Kidney epithelial cell (primary cell): ENCODE data around the gene ZNF544. TPM values are rescaled to one million over a fixed set of nuclear protein-coding genes. Genes with fewer than 3 reads are reported as not detected.

Source experiments
- DNase-seq: peaks from one replicate; pipeline ENCODE4 v3.0.0-alpha.2; 2010; ENCODE audit warnings: low read depth
- H3K27me3 ChIP-seq: 2 replicates; pipeline ENCODE4 v1.6.0; 2011; ENCODE audit warnings: low read length; ENCODE audit not compliant: control insufficient read depth, insufficient read depth
- H3K36me3 ChIP-seq: 2 replicates; pipeline ENCODE4 v1.5.1; 2011; ENCODE audit warnings: low read length; ENCODE audit not compliant: control insufficient read depth, insufficient read depth
- H3K4me3 ChIP-seq: 2 replicates; pipeline ENCODE4 v1.5.1; 2011; ENCODE audit warnings: low read depth, mild to moderate bottlenecking, control low read depth, low read length
- total RNA-seq: library from RNA; depleted of rRNA; stranded (reverse); fragments of >200 nt; gene quantifications from 2 replicates; pipeline ENCODE4 v1.2.3, GENCODE V29; 2015
- TF ChIP-seq, protein P1 (sequence below): IDR thresholded peaks from 2 replicates; pipeline ENCODE4 v1.5.1; 2011; ENCODE audit warnings: mild to moderate bottlenecking, moderate library complexity, low read length, control low read depth, inconsistent platforms; ENCODE audit not compliant: insufficient read depth, poor library complexity, severe bottlenecking

ZNF544 gene
- total RNA-seq, 1 donor from 2014 or later = 40.6 TPM

GRCh38 chr19:58311345-58311865 is 82.7 kb downstream of the ZNF544 start:
- TF ChIP-seq, protein P1, sequence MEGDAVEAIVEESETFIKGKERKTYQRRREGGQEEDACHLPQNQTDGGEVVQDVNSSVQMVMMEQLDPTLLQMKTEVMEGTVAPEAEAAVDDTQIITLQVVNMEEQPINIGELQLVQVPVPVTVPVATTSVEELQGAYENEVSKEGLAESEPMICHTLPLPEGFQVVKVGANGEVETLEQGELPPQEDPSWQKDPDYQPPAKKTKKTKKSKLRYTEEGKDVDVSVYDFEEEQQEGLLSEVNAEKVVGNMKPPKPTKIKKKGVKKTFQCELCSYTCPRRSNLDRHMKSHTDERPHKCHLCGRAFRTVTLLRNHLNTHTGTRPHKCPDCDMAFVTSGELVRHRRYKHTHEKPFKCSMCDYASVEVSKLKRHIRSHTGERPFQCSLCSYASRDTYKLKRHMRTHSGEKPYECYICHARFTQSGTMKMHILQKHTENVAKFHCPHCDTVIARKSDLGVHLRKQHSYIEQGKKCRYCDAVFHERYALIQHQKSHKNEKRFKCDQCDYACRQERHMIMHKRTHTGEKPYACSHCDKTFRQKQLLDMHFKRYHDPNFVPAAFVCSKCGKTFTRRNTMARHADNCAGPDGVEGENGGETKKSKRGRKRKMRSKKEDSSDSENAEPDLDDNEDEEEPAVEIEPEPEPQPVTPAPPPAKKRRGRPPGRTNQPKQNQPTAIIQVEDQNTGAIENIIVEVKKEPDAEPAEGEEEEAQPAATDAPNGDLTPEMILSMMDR = no peak
- DNase-seq = no peak
- Histone ChIP-seq H3K27me3 (no peaks in the 10 kb centered on the region), H3K4me3 (no peak overlapping the region), H3K36me3 (peaks cover 1% of the 10 kb centered on the region)

Other genes with a start within 250 kb of the ZNF544 start
- gene ZNF606, start 226.1 kb upstream of the ZNF544 start, total RNA-seq = 14.4 and 17.0 TPM in 2 replicates
- not detected in 2 replicates for gene ZSCAN1, start 194.9 kb upstream of the ZNF544 start, total RNA-seq
- 4.6 and 5.1 TPM in 2 replicates for gene ZNF135, start 169.6 kb upstream of the ZNF544 start, total RNA-seq
- gene ZSCAN18, start 130.7 kb upstream of the ZNF544 start, total RNA-seq = 64.9 and 79.3 TPM in 2 replicates
- 5.7 and 10.5 TPM in 2 replicates for gene ZNF329, start 78.1 kb upstream of the ZNF544 start, total RNA-seq
- 16.8 and 25.3 TPM in 2 replicates for gene ZNF274, start 45.9 kb upstream of the ZNF544 start, total RNA-seq
- gene ZNF8, start 50.0 kb downstream of the ZNF544 start, total RNA-seq = 7.1 and 9.4 TPM in 2 replicates
- gene ERVK3-1, start 76.5 kb downstream of the ZNF544 start, total RNA-seq = 44.9 and 48.3 TPM in 2 replicates
- 2.0 and 4.0 TPM in 2 replicates for gene ZSCAN22, start 98.1 kb downstream of the ZNF544 start, total RNA-seq
- gene A1BG, start 124.6 kb downstream of the ZNF544 start, total RNA-seq = 6.7 and 8.1 TPM in 2 replicates
- gene ZNF497, start 133.8 kb downstream of the ZNF544 start, total RNA-seq = 0.58 and 3.1 TPM in 2 replicates
- 4.3 and 5.9 TPM in 2 replicates for gene ZNF837, start 152.1 kb downstream of the ZNF544 start, total RNA-seq
- 2,403 and 2,550 TPM in 2 replicates for gene RPS5, start 158.4 kb downstream of the ZNF544 start, total RNA-seq
- gene RNF225, start 166.7 kb downstream of the ZNF544 start, total RNA-seq = not detected in 2 replicates
- gene ZNF584, start 179.7 kb downstream of the ZNF544 start, total RNA-seq = 6.6 and 7.1 TPM in 2 replicates
- gene ZNF132, start 211.2 kb downstream of the ZNF544 start, total RNA-seq = 4.2 and 4.8 TPM in 2 replicates
- 5.0 and 5.8 TPM in 2 replicates for gene ZNF324B, start 222.7 kb downstream of the ZNF544 start, total RNA-seq
- 7.2 and 12.3 TPM in 2 replicates for gene ZNF324, start 238.2 kb downstream of the ZNF544 start, total RNA-seq
- gene ZNF446, start 247.4 kb downstream of the ZNF544 start, total RNA-seq = 10.8 and 13.1 TPM in 2 replicates